Measurements from ENCODE around the gene KRTAP5-3.

GRCh38 chr11:1562469-1563148 lies 45.7 kb downstream of the KRTAP5-3 start:
- TF ChIP-seq CTCF (IDR thresholded peaks at IDR 0.05), result no peak
- no peak for TF ChIP-seq POLR2A (IDR thresholded peaks at IDR 0.05)

Data from adrenal gland (tissue), 5 donors.